Measurements from ENCODE around the gene RNF187. TPM values are rescaled to one million over a fixed set of nuclear protein-coding genes. Genes with fewer than 3 reads are reported as not detected.

RNF187 gene
- total and polyA plus RNA-seq, 2 experiments from 2014 or later, result 52.4 to 135 TPM

DNA sequence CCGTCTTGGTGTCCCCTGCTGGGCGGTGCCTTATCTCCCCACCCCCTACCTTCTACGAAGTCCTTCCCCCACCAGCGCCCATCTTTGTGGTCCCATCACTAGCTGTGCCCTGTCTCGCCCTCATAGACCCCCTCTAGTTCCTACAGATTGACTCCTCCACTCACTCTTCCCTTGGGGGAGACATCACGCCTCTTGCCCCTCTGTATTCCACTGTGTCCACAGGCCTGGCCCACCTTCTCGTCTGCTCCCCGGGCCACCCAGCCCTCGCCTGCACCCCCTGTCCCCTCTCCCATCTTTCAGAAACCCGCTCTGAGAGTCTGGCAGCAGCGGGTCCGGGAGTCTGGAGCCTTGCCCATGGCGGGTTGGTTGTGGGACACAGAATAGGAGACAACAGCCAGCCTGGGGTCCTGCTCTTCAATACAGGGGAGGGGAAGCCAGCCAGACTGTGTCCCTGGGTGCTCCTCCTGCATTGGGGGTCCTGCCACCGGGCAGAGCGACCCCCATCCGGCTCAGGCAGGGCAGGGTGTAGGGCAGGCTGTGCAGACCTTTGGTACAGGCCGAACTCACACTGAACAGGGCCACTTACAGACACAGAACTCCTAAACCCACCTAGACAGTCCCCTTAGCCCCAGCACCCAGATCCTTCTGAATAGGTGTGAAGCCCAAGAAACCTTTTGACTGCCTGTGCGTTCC, 1.1 kb downstream of the RNF187 start:
- Histone ChIP-seq H3K9me3 (ENCODE audit: low read depth) (no peaks in the 10 kb centered on the region), H3K27me3 (no peaks in the 10 kb centered on the region), H3K79me2 (peaks cover 35% of the 10 kb centered on the region), H3K4me2 (peak overlapping the region; percentile 69), H4K20me1 (ENCODE audit: insufficient read depth, poor library complexity, severe bottlenecking) (no peaks in the 10 kb centered on the region), H3K27ac (peak overlapping the region; percentile 37), H3K36me3 (replicated peaks; ENCODE audit: insufficient read depth, low read depth) (no peaks in the 10 kb centered on the region), H3K4me1 (ENCODE audit: insufficient read depth) (peaks cover 17% of the 10 kb centered on the region), H3K9me2 (replicated peaks; ENCODE audit: insufficient read depth) (no peaks in the 10 kb centered on the region), H2AFZ (peak overlapping the region; percentile 26), H3K4me3 (peak overlapping the region; percentile 46)
- whole genome bisulfite sequencing (ENCODE audit: low lambda C conversion rate, missing lambda C conversion rate), result 45% methylated on average over 17 of the region's 18 CpGs
- TF ChIP-seq, protein P1, sequence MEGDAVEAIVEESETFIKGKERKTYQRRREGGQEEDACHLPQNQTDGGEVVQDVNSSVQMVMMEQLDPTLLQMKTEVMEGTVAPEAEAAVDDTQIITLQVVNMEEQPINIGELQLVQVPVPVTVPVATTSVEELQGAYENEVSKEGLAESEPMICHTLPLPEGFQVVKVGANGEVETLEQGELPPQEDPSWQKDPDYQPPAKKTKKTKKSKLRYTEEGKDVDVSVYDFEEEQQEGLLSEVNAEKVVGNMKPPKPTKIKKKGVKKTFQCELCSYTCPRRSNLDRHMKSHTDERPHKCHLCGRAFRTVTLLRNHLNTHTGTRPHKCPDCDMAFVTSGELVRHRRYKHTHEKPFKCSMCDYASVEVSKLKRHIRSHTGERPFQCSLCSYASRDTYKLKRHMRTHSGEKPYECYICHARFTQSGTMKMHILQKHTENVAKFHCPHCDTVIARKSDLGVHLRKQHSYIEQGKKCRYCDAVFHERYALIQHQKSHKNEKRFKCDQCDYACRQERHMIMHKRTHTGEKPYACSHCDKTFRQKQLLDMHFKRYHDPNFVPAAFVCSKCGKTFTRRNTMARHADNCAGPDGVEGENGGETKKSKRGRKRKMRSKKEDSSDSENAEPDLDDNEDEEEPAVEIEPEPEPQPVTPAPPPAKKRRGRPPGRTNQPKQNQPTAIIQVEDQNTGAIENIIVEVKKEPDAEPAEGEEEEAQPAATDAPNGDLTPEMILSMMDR (IDR thresholded peaks at IDR 0.05; ENCODE audit: poor library complexity), result no peak
- no peak for TF ChIP-seq EZH2 (IDR thresholded peaks at IDR 0.05; ENCODE audit: borderline replicate concordance)
- no peak for TF ChIP-seq EZH2phosphoT487 (IDR thresholded peaks at IDR 0.05; ENCODE audit: low read depth, severe bottlenecking, unreplicated experiment)
- peak; percentile 15 for DNase-seq (ENCODE audit: low spot score)

DNA sequence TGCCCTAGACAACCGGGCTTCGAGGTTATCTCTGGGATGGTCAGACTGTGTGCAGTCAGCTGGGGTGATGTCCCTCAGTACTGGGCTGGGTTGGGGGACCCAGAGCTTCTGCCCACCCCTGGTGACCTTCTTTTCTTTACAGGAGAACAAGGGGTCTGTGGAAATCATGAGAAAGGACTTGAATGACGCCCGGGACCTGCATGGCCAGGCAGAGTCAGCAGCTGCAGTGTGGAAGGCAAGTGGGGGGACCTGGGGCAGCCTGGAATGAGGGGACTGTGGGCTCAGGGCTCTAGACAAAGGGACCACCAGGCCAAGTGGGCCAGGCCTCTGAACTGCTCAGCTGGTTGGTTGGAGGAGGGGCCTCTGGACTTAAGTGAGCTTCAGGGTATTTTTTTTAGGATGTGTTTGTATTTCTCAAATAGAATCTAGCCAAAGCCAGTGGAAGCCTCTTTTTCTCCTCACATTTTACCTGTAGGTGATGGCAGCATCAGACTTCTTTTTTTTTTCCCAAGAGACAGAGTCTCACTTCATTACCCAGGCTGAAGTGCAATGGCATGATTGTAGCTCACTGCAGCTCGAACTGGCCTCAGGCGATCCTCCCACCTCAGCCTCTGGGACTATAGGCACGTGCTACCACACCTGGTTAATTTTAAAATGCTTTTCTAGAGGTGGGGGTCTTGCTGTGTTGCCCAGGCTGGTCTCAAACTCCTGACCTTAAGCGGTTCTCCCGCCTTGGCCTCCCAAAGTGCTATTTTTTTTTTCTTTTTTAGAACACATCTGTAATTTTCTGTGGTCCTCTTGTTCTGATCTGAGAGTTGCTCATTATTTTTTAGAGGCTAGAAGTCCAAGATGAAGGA, 1.9 kb downstream of the RNF187 start:
- WGBS (ENCODE audit: low lambda C conversion rate, missing lambda C conversion rate), result 87% methylated on average over 9 of the region's 9 CpGs
- no peak overlapping the region for H2AFZ ChIP-seq
- no peaks in the 10 kb centered on the region for H3K27me3 ChIP-seq
- no peak overlapping the region for H3K4me3 ChIP-seq
- no peaks in the 10 kb centered on the region for H3K9me2 ChIP-seq (replicated peaks; ENCODE audit: insufficient read depth)
- H3K27ac ChIP-seq, result no peak overlapping the region
- H3K79me2 ChIP-seq, result peaks cover 35% of the 10 kb centered on the region
- no peaks in the 10 kb centered on the region for H3K36me3 ChIP-seq (replicated peaks; ENCODE audit: insufficient read depth, low read depth)
- no peak for TF ChIP-seq EZH2phosphoT487 (IDR thresholded peaks at IDR 0.05; ENCODE audit: low read depth, severe bottlenecking, unreplicated experiment)
- TF ChIP-seq EZH2 (IDR thresholded peaks at IDR 0.05; ENCODE audit: borderline replicate concordance), result no peak
- TF ChIP-seq, protein P1 (IDR thresholded peaks at IDR 0.05; ENCODE audit: poor library complexity), result no peak
- H3K9me3 ChIP-seq (ENCODE audit: low read depth), result no peaks in the 10 kb centered on the region
- H4K20me1 ChIP-seq (ENCODE audit: insufficient read depth, poor library complexity, severe bottlenecking), result no peaks in the 10 kb centered on the region
- peak overlapping the region; percentile 69 for H3K4me2 ChIP-seq
- H3K4me1 ChIP-seq (ENCODE audit: insufficient read depth), result peaks cover 17% of the 10 kb centered on the region
- no peak for DNase-seq (ENCODE audit: low spot score)

DNA sequence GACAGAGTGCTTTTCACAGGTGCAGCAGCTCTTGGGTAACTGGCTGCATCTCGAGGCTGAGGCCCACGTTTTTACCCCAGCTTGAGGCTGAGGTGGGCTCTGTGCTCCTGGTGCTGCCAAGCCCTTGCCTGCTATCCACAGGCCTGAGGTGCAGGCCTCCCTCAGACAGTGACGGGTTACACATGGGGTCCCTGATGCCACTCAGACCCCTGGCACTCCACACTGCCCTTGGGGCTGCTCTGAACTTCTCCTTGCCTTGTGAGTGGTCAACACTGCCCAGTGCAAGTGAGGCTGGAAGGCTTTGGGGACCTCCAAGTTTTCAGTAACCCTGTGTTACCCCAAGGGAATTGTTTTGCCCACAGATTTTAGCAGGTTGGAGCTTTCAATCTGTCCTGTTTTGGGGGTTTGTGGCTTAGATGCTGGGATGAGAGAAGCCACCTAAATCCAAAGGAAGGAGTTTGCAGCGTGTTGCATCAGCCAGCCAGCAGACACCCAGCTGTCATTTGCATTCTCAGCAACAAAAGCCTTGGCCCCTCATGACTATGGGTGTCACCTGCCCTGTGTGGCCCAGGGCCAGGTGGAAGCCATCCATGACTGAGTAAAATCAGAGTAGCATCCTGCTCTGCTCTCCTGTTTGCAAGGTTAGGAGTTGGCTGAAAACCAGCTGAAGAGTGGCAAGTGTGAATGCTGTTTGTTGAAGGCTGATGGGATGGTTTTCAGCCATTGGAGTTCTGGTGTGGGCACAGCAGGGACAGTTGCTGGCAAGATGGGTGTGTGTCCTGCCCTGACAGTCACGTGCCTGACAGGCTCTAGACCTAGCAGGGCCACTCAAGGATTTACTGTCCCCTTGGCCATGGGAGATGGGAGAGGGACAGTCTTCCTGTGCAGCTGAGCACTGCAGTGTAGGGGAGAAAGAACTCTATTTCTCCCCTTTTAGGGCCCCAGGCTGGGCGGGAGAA, 3.2 kb downstream of the RNF187 start:
- no peak overlapping the region for H3K27ac ChIP-seq
- H3K4me2 ChIP-seq, result no peak overlapping the region
- TF ChIP-seq EZH2phosphoT487 (IDR thresholded peaks at IDR 0.05; ENCODE audit: low read depth, severe bottlenecking, unreplicated experiment) (no peak), EZH2 (IDR thresholded peaks at IDR 0.05; ENCODE audit: borderline replicate concordance) (no peak)
- TF ChIP-seq, protein P1 (IDR thresholded peaks at IDR 0.05; ENCODE audit: poor library complexity), result no peak
- H4K20me1 ChIP-seq (ENCODE audit: insufficient read depth, poor library complexity, severe bottlenecking), result no peaks in the 10 kb centered on the region
- 98% methylated on average over 6 of the region's 6 CpGs for WGBS (ENCODE audit: low lambda C conversion rate, missing lambda C conversion rate)
- H2AFZ ChIP-seq, result no peak overlapping the region
- DNase-seq (ENCODE audit: low spot score), result no peak
- no peaks in the 10 kb centered on the region for H3K36me3 ChIP-seq (replicated peaks; ENCODE audit: insufficient read depth, low read depth)
- no peaks in the 10 kb centered on the region for H3K9me3 ChIP-seq (ENCODE audit: low read depth)
- H3K27me3 ChIP-seq, result no peaks in the 10 kb centered on the region
- no peaks in the 10 kb centered on the region for H3K9me2 ChIP-seq (replicated peaks; ENCODE audit: insufficient read depth)
- no peak overlapping the region for H3K4me3 ChIP-seq
- peaks cover 17% of the 10 kb centered on the region for H3K4me1 ChIP-seq (ENCODE audit: insufficient read depth)
- peaks cover 35% of the 10 kb centered on the region for H3K79me2 ChIP-seq

Measured in hepatocyte (in vitro differentiated cells).